A673 (cell line): ENCODE data around the gene SMAD6.

Experiments used
- EZH2 ChIP-seq: fragments of 200-600 bp; sonication (generic); IDR thresholded peaks from 2 replicates; pipeline ENCODE4 v1.6.1; 2017; ENCODE audit warnings: borderline replicate concordance, low read depth, mild to moderate bottlenecking, mixed read lengths, antibody characterized with exemption, low read length; ENCODE audit not compliant: poor library complexity, severe bottlenecking
- TF ChIP-seq, protein P1 (sequence below): fragments of 300-800, 200-600 bp; sonication (generic); conservative IDR thresholded peaks from 2 replicates; pipeline ENCODE4 v1.5.1; 2017; ENCODE audit warnings: low read depth, mild to moderate bottlenecking, antibody characterized with exemption, low read length, moderate library complexity, mixed read lengths

DNA sequence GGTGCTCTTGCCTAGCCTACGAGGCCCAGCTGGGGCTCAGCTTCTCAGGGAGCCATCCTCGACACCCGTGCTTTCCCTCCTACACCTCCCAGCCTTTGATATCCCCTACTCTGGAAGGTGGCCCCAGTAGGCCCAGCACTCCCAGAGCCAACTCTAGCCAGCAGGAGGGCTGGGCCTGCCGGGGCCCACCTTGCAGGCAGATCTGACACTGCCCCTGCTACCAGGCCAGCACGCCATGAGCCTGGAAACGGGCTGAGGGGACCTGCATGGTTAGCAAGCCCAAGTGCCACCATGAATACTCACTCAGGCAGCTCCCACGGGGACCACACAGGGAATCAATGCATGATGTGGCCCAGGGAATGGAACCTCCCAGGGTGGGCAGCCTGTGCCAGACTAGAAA, 123.7 kb downstream of the SMAD6 start:
- no peak for TF ChIP-seq EZH2
- TF ChIP-seq, protein P1, sequence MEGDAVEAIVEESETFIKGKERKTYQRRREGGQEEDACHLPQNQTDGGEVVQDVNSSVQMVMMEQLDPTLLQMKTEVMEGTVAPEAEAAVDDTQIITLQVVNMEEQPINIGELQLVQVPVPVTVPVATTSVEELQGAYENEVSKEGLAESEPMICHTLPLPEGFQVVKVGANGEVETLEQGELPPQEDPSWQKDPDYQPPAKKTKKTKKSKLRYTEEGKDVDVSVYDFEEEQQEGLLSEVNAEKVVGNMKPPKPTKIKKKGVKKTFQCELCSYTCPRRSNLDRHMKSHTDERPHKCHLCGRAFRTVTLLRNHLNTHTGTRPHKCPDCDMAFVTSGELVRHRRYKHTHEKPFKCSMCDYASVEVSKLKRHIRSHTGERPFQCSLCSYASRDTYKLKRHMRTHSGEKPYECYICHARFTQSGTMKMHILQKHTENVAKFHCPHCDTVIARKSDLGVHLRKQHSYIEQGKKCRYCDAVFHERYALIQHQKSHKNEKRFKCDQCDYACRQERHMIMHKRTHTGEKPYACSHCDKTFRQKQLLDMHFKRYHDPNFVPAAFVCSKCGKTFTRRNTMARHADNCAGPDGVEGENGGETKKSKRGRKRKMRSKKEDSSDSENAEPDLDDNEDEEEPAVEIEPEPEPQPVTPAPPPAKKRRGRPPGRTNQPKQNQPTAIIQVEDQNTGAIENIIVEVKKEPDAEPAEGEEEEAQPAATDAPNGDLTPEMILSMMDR: no peak
